OCI-LY7 (cell line): ENCODE measurements around the gene UBAP1L. TPM values are rescaled to one million over a fixed set of nuclear protein-coding genes. Genes with fewer than 3 reads are reported as not detected.
"Not testable (repeated sequence)": the region's sequence is repeated elsewhere in the genome, so short reads cannot be mapped to it uniquely, and the experiment has no call there.

Source experiments
- BruUV-seq: library from RNA; stranded (reverse); fragments of 400-500 nt; replicated peaks from 2 replicates; lab custom pipeline; 2021; lab: Mats Ljungman, UMichigan
- CTCF ChIA-PET: fragments of 300-600 bp; sonication (Branson Sonifier 250); formaldehyde crosslinking; loops from one replicate; lab custom pipeline; 2022; ENCODE audit warnings: antibody characterized with exemption; ENCODE audit not compliant: unreplicated experiment; lab: Charles Lee
- POLR2A ChIA-PET: fragments of 300-600 bp; sonication (Branson Sonifier 250); formaldehyde crosslinking; loops from one replicate; lab custom pipeline; 2022; ENCODE audit warnings: antibody characterized with exemption; lab: Charles Lee
- DNase-seq: peaks from one replicate; pipeline ENCODE4 v3.0.0-alpha.2; 2015; ENCODE audit warnings: low spot score
- H2AFZ ChIP-seq: fragments of 200-600 bp; sonication (generic), shearing (Covaris generic); 2 replicates; pipeline ENCODE4 v1.6.1; 2014; ENCODE audit warnings: mild to moderate bottlenecking, antibody characterized with exemption, low read length, moderate library complexity
- H3K27ac ChIP-seq: fragments of 200-600 bp; sonication (generic); 2 replicates; pipeline ENCODE4 v1.5.1; 2014; ENCODE audit warnings: mixed run types, low read depth, mild to moderate bottlenecking, moderate library complexity, low read length, inconsistent platforms; ENCODE audit not compliant: poor library complexity, severe bottlenecking
- H3K36me3 ChIP-seq: fragments of 200-600 bp; sonication (generic); 2 replicates; pipeline ENCODE4 v1.6.1; 2014; ENCODE audit warnings: mild to moderate bottlenecking, antibody characterized with exemption, low read length, moderate library complexity, mixed read lengths; ENCODE audit not compliant: insufficient read depth
- H3K4me1 ChIP-seq: fragments of 200-600 bp; sonication (generic); 2 replicates; pipeline ENCODE4 v1.5.1; 2014; ENCODE audit warnings: mild to moderate bottlenecking, low read length; ENCODE audit not compliant: insufficient read depth, poor library complexity, severe bottlenecking
- H3K4me2 ChIP-seq: fragments of 200-600 bp; sonication (generic); 2 replicates; pipeline ENCODE4 v1.6.1; 2014; ENCODE audit warnings: mild to moderate bottlenecking, low read length
- H3K4me3 ChIP-seq: fragments of 200-600 bp; sonication (generic); 2 replicates; pipeline ENCODE4 v1.5.1; 2014; ENCODE audit warnings: mild to moderate bottlenecking, low read depth, low read length; ENCODE audit not compliant: poor library complexity, severe bottlenecking
- H3K79me2 ChIP-seq: fragments of 200-600 bp; sonication (generic); 2 replicates; pipeline ENCODE4 v1.6.1; 2016; ENCODE audit warnings: low read depth, mild to moderate bottlenecking, low read length, moderate library complexity, mixed read lengths; ENCODE audit not compliant: insufficient read depth
- H3K9me2 ChIP-seq: fragments of 200-600 bp; sonication (generic); 2 replicates; pipeline ENCODE4 v1.6.1; 2016; ENCODE audit warnings: mild to moderate bottlenecking, low read length, mixed read lengths; ENCODE audit not compliant: insufficient read depth
- H3K9me3 ChIP-seq: fragments of 200-600 bp; sonication (generic); 2 replicates; pipeline ENCODE4 v1.6.1; 2014; ENCODE audit warnings: mild to moderate bottlenecking, mixed run types, low read length, mixed read lengths
- H4K20me1 ChIP-seq: fragments of 200-600 bp; sonication (generic); 2 replicates; pipeline ENCODE4 v1.6.1; 2014; ENCODE audit warnings: mild to moderate bottlenecking, antibody characterized with exemption, low read length, moderate library complexity, mixed read lengths; ENCODE audit not compliant: insufficient read depth
- EZH2phosphoT487 ChIP-seq: fragments of 200-600 bp; sonication (generic); IDR thresholded peaks from 2 replicates; pipeline ENCODE4 v1.6.1; 2018; ENCODE audit warnings: low read depth, borderline replicate concordance, mild to moderate bottlenecking, mixed run types, antibody characterized with exemption, low read length, moderate library complexity, mixed read lengths
- intact Hi-C: fragments of 100-400 bp; cut with micrococcal nuclease; formaldehyde crosslinking; loops from one replicate; pipeline ENCODE4 v1.10.0; 2022; ENCODE audit not compliant: unreplicated experiment
- total RNA-seq, 2 experiments: library from RNA; depleted of rRNA in 1 of 2; stranded (reverse); fragments of >200 nt in 1 of 2; shearing (Covaris generic) in 1 of 2; gene quantifications; 2 replicates each; pipeline ENCODE4 v1.2.3, GENCODE V29; 2014 to 2022
- TF ChIP-seq, protein P1 (sequence below): fragments of 200-600 bp; sonication (generic); conservative IDR thresholded peaks from 2 replicates; pipeline ENCODE4 v1.5.1; 2014; ENCODE audit warnings: mild to moderate bottlenecking, antibody characterized with exemption, low read length, moderate library complexity, mixed read lengths

UBAP1L gene
- total RNA-seq, 2 experiments from 2014 or later = 7.4 to 8.3 TPM

DNA sequence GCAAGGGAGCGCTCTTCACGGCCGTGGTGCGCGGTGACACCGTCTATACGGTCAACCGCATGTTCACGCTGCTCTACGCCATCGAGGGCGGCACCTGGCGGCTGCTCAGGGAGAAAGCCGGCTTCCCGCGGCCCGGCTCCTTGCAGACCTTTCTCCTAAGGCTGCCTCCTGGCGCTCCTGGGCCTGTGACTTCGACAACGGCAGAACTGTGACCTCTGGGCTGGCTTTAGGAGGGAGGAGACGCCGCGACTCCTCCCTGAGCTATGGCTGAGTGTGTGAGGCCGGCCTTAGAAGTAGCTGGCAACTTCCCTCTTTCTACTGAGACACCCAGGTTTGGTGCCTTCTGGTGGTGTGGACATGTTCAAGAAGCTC, 37.0 kb downstream of the UBAP1L start:
- H3K9me3 ChIP-seq = no peaks in the 10 kb centered on the region
- no peak overlapping the region for H3K27ac ChIP-seq
- POLR2A ChIA-PET = interaction anchor here (1.2 kb wide), 1 partner anchor 8 kb away, joined by 4 read pairs; no protein-coding TSS in a partner anchor
- DNase-seq = no peak
- H3K36me3 ChIP-seq = no peaks in the 10 kb centered on the region
- intact Hi-C loops = no loop called here
- TF ChIP-seq, protein P1, sequence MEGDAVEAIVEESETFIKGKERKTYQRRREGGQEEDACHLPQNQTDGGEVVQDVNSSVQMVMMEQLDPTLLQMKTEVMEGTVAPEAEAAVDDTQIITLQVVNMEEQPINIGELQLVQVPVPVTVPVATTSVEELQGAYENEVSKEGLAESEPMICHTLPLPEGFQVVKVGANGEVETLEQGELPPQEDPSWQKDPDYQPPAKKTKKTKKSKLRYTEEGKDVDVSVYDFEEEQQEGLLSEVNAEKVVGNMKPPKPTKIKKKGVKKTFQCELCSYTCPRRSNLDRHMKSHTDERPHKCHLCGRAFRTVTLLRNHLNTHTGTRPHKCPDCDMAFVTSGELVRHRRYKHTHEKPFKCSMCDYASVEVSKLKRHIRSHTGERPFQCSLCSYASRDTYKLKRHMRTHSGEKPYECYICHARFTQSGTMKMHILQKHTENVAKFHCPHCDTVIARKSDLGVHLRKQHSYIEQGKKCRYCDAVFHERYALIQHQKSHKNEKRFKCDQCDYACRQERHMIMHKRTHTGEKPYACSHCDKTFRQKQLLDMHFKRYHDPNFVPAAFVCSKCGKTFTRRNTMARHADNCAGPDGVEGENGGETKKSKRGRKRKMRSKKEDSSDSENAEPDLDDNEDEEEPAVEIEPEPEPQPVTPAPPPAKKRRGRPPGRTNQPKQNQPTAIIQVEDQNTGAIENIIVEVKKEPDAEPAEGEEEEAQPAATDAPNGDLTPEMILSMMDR = no peak
- TF ChIP-seq EZH2phosphoT487 = no peak
- no peak overlapping the region for H3K4me3 ChIP-seq
- CTCF ChIA-PET = no interaction called here
- H2AFZ ChIP-seq = no peak overlapping the region
- H3K9me2 ChIP-seq = no peaks in the 10 kb centered on the region
- H4K20me1 ChIP-seq = no peaks in the 10 kb centered on the region
- BruUV-seq = no TSS peak
- no peak overlapping the region for H3K4me2 ChIP-seq
- H3K79me2 ChIP-seq = no peaks in the 10 kb centered on the region
- H3K4me1 ChIP-seq = no peaks in the 10 kb centered on the region

DNA sequence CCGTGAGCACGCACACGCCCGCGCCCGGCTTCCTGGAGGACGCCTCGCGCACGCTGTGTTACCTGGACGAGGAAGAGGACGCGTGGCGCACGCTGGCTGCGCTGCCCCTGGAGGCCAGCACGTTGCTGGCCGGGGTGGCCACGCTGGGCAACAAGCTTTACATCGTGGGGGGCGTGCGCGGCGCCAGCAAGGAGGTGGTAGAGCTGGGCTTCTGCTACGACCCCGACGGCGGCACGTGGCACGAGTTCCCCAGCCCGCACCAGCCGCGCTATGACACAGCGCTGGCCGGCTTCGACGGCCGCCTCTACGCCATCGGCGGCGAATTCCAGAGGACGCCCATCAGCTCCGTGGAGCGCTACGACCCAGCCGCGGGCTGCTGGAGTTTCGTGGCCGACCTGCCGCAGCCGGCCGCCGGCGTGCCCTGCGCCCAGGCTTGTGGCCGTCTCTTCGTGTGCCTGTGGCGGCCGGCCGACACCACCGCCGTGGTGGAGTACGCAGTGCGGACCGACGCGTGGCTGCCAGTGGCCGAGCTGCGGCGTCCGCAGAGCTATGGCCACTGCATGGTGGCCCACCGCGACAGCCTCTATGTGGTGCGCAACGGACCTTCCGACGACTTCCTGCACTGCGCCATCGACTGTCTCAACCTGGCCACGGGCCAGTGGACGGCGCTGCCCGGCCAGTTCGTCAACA, 37.6 kb downstream of the UBAP1L start:
- Histone ChIP-seq H2AFZ (no peak overlapping the region), H3K79me2 (no peaks in the 10 kb centered on the region), H3K36me3 (no peaks in the 10 kb centered on the region), H3K4me1 (no peaks in the 10 kb centered on the region), H3K9me2 (no peaks in the 10 kb centered on the region), H3K27ac (no peak overlapping the region), H3K4me3 (no peak overlapping the region), H4K20me1 (no peaks in the 10 kb centered on the region), H3K9me3 (no peaks in the 10 kb centered on the region), H3K4me2 (no peak overlapping the region)
- no peak for DNase-seq
- intact Hi-C loops = no loop called here
- TF ChIP-seq EZH2phosphoT487 = no peak
- TF ChIP-seq, protein P1 = no peak
- POLR2A ChIA-PET = no interaction called here
- no TSS peak for BruUV-seq
- CTCF ChIA-PET = no interaction called here

DNA sequence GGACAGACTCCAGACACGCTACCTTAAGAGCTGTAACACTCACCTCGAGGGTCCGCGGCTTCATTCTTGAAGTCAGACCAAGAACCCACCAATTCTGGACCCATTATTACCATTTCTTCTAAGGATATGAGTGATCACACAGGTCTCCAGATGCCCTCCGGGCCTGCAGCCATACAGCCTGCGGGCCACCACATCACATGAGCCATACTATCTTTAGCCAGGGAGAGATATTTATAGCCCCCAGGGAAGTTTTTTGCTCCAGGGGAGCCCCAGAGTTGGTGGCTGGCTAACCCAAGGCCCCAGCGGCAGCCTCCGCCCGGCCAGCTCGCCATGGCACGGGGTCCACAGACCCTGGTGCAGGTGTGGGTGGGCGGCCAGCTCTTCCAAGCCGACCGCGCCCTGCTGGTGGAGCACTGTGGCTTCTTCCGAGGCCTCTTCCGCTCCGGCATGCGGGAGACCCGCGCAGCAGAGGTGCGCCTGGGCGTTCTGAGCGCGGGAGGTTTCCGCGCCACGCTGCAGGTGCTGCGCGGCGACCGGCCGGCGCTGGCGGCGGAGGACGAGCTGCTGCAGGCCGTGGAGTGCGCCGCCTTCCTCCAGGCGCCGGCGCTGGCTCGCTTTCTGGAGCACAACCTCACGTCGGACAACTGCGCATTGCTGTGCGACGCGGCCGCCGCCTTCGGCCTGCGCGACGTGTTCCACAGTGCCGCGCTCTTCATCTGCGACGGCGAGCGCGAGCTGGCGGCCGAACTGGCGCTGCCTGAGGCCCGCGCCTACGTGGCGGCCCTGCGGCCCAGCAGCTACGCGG, 38.3 kb downstream of the UBAP1L start, which contains the start of gene KBTBD13:
TSS of gene KBTBD13 (plus strand) at position 261 of the 805 bp plus-strand sequence. CDS start at position 331, 70 bp downstream.
- TF ChIP-seq EZH2phosphoT487 = no peak
- TF ChIP-seq, protein P1 = no peak
- Histone ChIP-seq H3K36me3 (no peaks in the 10 kb centered on the region), H3K9me2 (no peaks in the 10 kb centered on the region), H3K4me2 (no peak within 1 kb of the TSS), H4K20me1 (no peaks in the 10 kb centered on the region), H3K79me2 (no peaks in the 10 kb centered on the region), H2AFZ (no peak within 1 kb of the TSS), H3K4me3 (no peak within 1 kb of the TSS), H3K4me1 (peaks cover 5% of the 10 kb centered on the region), H3K27ac (no peak within 1 kb of the TSS), H3K9me3 (no peaks in the 10 kb centered on the region)
- ChIA-PET POLR2A (no interaction called here), CTCF (interaction anchor here (0.6 kb wide), 2 partner anchors 10 to 28 kb away, joined by 3 read pairs; no protein-coding TSS in a partner anchor)
- DNase-seq = no peak
- BruUV-seq = no TSS peak
- intact Hi-C loops = no loop called here

DNA sequence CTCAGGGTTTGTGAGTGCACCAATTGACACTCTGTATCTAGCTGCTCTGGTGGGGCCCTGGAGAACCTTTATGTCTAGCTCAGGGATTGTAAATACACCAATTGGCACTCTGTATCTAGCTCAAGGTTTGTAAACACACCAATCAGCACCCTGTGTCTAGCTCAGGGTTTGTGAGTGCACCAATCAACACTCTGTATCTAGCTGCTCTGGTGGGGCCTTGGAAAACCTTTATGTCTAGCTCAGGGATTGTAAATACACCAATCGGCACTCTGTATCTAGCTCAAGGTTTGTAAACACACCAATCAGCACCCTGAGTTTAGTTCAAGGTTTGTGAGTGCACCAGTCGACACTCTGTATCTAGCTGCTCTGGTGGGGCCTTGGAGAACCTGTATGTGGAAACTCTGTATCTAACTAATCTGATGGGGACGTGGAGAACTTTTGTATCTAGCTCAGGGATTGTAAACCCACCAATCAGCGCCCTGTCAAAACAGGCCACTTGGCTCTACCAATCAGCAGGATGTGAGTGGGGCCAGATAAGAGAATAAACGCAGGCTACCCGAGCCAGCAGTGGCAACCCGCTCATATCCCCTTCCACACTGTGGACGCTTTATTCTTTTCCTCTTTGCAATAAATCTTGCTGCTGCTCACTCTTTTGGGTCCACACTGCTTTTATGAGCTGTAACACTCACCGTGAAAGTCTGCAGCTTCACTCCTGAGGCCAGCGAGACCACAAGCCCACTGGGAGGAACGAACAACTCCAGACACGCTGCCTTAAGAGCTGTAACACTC, 39.2 kb downstream of the UBAP1L start:
- intact Hi-C loops, H2AFZ ChIP-seq, H3K9me2 ChIP-seq, H3K4me1 ChIP-seq, H3K4me3 ChIP-seq, H3K4me2 ChIP-seq, H3K9me3 ChIP-seq, BruUV-seq, H3K79me2 ChIP-seq, DNase-seq, H3K36me3 ChIP-seq, H3K27ac ChIP-seq, POLR2A ChIA-PET, H4K20me1 ChIP-seq: not testable (repeated sequence)
- CTCF ChIA-PET = interaction anchor here (0.6 kb wide), 2 partner anchors 10 to 27 kb away, joined by 3 read pairs; no protein-coding TSS in a partner anchor
